GM18505 (cell line): ENCODE results near the gene B3GNT5.

Experiments used
- ATAC-seq: cut with Tn5 transposase; IDR thresholded peaks from one replicate; pipeline ENCODE4 v1.9.1; 2021; ENCODE audit not compliant: unreplicated experiment
- POLR2A ChIP-seq: IDR thresholded peaks from 4 replicates; pipeline ENCODE4 v1.6.1; 2011; ENCODE audit warnings: borderline replicate concordance; ENCODE audit not compliant: insufficient read depth, insufficient read length; ENCODE audit errors: extremely low read depth

The B3GNT5 gene

DNA sequence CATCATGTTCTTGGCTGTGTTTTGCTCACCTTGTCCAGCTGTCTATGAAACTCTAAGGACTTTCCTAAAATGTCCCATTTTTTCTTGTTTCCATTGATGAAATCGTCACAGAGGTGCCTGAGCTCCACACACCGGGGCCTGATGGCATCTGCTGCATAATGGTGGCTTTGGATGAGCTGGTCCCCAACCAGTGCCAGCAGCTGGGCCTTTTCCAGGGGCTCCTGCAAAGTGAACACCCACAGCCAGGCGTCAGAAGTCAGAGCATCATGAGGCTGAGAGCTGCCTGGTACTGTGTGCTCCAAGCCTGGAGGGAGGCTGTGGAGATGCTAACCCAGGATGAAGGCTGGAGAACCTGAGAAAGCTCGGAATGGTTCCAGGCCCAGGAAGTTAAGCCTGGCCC lies 46.9 kb downstream of the B3GNT5 start:
- no peak for ATAC-seq
- no peak for TF ChIP-seq POLR2A

DNA sequence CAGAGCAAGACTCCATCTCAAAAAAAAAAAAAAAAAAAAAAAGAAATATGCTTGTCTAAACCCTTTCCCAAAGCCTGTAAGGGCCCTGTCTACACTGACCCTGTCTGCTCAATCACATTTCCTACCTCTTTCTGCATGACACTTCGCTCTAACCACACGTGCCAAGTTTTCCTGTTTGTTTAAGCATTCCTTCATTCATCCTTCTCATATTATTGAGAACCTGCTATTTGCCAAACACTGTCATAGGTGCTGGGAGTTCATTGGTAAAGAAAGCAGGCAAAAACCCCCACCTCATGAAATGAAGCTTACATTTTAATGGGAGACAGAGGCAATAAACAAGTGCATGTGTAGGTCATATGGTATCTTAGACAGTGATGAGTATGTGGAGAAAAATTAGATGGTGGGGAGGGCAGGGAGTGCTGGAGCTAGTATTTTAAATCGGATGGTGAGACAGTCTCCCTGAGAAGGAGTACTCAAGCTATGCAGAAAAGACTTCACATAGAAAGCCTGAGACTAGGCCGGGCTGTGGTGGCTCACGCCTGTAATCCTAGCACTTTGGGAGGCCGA lies 48.0 kb downstream of the B3GNT5 start:
- ATAC-seq: no peak
- TF ChIP-seq POLR2A: no peak

DNA sequence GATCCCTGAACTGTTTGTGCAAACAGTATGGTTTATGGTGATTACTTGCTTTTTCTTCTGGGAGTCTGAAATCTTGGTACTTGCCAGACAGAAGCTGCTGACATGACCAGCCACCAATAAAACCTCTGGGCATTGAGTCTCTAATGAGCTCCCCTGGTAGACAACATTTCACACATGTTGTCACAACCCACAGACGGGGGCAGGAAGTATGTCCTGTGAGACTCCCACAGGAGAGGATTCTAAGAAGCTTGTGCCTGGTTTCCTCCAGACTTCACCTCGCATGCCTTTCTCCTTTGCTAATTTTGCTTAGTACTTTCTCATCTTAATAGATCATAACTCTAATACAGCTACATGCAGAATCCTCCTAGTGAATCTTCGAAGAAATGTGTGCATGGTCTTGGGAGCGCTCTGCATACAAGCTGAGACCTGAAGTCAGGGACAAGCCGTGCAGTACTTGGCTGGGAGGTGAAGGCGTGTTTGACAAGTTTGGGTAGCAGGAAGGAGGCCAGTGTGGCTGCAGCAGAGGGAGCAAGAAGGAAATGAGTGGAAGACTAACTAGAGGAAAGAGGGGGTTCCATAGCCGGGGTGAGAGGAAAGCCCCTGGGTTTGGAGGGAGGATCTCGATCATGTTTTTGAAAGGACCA lies 49.0 kb downstream of the B3GNT5 start:
- ATAC-seq: no peak
- TF ChIP-seq POLR2A: no peak

DNA sequence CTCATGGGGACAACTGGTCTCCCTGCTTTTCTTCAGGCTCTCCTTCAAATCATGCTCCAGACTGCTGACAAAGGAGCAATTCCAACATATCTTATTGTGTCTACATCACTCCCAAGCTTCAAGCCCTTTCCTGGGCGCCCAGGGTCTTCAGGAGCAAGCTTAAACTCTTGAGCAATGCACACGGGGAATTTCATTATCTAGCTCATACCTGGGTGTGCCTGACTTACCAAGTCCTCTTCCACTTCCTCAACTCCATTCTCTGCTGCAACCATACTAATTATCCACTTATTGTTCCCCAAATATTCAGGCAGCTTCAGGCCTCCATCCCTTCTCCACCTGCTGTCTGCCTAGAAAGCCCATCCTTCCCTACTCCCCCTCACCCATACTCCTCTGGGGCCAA lies 50.6 kb downstream of the B3GNT5 start:
- ATAC-seq: no peak
- no peak for TF ChIP-seq POLR2A

DNA sequence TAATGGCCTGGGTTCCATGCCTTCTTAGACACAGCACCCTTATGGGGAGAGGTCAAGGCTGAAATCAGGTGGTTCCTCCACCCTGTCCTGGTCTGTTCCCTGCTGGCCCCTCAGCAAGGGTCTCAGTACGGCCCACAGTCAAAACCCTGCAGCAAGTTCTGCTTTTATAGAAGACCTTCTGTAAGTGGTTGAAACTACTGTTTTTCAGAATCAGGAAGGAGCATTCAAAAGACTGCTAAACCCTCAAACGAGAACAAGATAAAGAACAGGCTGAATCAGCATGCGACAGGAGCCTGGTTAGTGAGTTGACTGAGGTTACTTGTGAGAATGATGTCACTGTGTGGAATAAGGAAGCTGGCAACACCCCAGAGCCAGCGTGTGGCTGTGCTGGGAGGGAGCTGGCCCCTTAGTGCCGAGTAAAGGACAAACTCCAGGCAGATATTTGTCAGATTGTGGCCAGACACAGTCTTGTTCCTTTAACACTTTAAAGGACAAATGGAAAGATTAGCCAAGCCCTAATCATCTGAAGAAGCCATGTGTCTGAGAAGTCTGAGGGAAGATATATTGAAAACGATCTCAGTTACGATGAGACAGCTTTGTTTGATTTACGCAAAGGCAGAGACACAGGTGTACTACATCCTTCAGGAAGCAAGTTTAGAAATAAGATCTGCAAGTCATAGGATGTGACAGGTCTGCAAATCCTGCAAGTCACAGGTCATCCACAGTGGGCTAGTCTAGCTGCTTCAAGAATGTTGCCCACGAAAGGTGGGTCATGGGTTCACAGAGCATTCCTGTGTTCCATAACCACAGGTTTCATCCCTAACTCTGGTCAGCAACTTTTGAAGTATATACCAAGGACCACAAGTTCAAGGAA lies 54.0 kb downstream of the B3GNT5 start:
- no peak for TF ChIP-seq POLR2A
- peak; percentile 88 for ATAC-seq

DNA sequence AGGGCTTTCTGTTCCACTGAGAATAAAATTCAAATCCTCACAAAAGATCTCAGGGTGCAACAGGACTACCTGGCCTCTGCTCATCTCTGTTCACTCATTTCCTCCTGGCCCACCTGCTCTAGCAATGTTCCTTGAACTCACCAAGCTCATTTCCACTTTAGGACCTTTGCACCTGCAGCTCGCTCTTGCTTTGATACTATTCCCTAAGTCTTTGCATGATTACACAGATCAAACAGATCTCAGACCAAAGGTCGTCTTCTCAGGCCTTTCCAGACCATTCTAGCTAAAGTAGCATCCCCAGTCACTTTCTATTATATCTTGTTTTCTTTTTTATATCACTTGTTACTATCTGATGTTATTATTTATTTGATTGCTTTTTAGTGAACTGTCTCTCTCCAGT lies 54.7 kb downstream of the B3GNT5 start:
- no peak for ATAC-seq
- TF ChIP-seq POLR2A: no peak

DNA sequence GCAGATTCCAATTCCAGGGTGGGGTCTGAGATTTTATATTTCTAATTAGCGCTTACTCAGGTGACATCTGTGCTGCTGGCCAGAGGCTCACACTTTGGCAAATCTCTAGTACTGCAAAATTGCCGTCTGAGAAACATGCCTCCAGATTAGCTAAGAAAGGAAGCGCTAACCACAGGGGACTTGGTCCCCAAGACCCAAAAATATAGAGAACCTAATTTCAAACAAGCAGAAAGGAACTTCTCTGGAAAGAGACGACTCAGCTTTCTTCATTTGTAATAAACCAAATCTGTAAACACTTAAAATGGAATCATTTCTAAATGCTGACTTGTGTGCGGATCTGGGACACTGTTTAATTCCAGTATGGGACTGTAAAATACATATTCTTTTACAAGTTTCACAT lies 55.7 kb downstream of the B3GNT5 start:
- TF ChIP-seq POLR2A: no peak

DNA sequence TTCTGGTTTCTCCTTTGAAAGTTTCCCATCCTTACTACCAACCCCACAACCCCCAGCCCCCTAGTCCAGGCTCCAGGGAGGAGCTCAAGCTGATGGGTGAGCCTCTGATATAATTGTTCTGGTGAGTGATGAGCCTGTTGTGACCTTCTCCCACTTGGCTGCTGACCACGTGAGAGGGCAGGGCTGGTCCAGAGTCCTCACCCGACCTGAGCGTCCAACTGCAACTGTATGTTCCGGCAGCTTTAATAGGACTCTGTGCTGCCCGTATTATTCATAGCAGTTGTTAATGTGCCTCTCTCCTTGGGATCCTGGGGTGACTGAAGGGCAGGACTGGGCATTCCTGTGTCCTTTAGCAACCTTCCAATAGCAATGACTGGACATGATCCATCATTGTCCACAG lies 56.2 kb downstream of the B3GNT5 start:
- no peak for ATAC-seq
- no peak for TF ChIP-seq POLR2A

More for the DNA sequence above, 55.7 kb downstream of the B3GNT5 start:
- no peak for ATAC-seq

DNA sequence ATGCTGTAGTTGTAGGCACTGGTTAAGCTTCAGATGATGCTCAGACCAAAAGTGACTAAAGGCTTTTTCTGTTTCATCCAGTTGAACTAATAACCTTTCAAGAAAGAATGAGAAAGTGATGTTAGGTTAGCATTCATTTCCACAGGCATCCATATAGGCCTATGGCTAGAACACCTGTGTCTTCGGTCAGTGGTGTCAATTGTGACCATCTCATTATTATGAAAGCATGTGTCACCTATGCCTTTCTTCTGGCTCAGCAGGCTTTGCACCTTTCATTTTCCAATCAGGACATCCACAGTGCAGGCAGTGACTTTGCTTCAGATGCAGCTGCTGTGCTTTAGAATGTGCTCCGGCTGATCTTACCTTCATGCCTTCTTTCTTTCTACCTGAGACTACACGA lies 57.9 kb downstream of the B3GNT5 start:
- no peak for TF ChIP-seq POLR2A
- no peak for ATAC-seq

DNA sequence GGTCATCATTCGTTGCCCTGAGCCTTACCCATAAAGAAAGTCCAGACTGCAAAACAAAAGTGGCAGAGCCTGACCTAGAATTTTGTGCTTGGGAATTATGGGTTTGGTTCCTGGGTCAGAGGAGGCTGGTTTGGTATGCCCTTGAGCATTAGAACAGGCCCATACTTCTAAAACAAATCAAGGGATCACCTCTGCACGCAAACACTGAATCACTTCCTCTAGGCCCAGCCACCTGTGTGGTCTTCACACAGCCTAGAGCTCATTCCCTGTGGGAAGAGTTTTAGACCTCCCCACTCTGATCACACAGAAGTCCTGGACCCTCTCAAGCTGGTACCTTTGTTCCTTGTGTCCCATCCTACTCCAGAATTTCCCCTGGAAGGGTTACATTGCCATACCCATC lies 59.4 kb downstream of the B3GNT5 start:
- TF ChIP-seq POLR2A: no peak
- no peak for ATAC-seq

DNA sequence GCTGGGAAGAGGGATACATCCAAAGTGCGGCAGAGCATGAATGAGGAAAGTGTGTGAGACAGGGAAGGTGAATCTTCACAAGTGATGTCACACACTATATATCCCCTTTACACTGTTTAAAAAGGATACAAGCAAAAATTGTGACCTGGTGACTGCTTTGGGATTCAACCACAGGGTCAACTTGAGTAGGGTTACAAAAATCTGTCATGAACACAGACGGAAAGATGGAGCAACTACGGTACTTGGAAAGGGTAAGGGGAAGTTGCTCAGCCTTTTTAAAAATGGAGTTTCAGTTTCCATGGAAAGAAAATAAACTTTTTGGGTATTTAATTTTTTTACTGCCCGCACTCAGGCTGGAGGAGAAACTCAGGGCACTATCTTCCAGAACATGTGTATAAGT lies 60.3 kb downstream of the B3GNT5 start:
- ATAC-seq: no peak
- TF ChIP-seq POLR2A: no peak

DNA sequence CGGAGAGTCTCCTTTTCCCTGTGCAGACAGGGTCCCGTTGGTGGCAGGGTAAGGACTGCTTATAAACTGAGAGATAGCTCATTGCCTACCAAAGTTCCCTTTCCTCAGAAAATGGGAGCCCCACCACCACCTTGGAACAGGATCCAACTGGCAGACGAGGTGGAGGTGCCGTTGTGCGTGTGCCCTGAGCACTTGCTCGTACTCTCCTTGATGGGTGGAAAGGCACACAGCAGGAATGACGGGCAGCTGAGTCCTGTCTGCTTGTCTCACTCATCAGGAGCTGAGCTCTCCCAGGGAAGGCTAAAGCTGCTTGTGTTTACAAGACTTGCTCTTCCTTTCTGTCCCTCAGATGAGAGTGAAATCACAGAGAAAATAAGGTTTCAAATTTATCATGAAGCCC lies 60.7 kb downstream of the B3GNT5 start:
- TF ChIP-seq POLR2A: no peak
- no peak for ATAC-seq

DNA sequence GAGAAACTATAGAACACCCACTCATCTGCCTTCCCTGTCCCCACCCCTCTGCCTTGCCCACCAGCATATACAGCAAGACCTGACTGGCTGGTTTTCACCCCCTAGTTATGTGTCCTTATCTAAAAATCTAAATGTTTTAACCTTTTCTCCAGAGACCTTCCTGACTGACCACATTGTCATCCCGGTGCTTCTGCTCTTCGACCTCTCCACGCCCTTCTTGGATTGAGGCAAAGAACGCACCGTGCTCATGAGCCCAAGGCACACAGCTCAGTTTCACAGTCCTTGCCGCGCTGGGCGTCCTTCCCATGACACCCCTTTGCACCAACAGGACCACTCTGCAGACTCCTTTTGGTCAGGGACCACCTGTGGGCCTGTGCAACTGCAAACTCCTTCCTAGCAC lies 62.7 kb downstream of the B3GNT5 start:
- no peak for ATAC-seq
- no peak for TF ChIP-seq POLR2A

DNA sequence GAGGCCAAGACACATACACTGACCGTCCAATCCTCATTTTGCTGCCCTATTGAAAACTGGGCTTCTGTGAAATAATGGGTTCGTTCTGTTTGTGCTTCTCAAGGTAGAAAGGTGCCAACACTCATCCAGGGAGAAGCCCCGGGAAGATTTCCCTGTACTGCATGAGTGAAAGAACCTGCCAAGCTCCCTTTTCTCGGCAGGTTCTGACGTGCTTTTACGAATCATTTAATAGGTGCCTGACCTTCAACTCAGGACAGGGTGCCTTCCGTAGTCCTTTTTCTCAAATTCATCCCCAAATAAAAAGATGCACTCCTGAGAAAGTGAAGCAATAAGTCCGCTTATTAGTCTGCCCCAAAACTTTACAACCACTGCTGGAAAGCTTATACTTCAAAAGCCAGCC lies 64.2 kb downstream of the B3GNT5 start:
- no peak for ATAC-seq
- TF ChIP-seq POLR2A: no peak
